Thyroid gland (tissue), 4 donors: ENCODE measurements around the gene KLHL11.

Experiments used
- POLR2A ChIP-seq, 2 donors: fragments of 450-650 bp; IDR thresholded peaks; one replicate each; pipeline ENCODE4 v1.6.1; 2017; ENCODE audit warnings: antibody characterized with exemption in 2 of 2, mild to moderate bottlenecking in 2 of 2, moderate library complexity in 1 of 2
- TF ChIP-seq, protein P1 (sequence below), 6 experiments: fragments of 200-600 bp in 3 of 6; fragments of 450-650 bp in 3 of 6; sonication (generic) in 3 of 6; IDR thresholded peaks; one replicate each; pipeline ENCODE4 v1.5.1; 2016 to 2019; ENCODE audit warnings: antibody characterized with exemption in 6 of 6, mild to moderate bottlenecking in 2 of 6, inconsistent platforms in 1 of 6, moderate library complexity in 1 of 6

DNA sequence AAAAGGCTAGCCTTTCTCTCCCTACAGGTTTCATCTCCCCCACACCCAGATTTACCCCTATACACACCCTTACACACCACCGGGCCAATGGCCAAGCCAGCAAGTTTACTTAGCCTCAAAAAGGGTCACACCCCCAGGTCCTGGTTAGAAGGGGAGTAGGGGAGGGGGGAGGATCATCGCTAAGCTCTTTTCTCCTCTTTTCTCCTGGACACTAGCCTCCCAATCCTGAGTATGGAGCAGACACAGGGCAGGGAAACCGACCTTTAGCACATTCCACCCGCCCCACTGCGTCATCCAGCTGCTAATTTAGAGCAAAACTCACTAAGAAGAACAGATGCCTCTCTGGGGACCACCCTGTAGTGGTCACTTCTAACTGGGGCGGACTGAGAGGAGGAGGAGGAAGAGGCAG, 49.1 kb upstream of the KLHL11 start:
- TF ChIP-seq, protein P1, sequence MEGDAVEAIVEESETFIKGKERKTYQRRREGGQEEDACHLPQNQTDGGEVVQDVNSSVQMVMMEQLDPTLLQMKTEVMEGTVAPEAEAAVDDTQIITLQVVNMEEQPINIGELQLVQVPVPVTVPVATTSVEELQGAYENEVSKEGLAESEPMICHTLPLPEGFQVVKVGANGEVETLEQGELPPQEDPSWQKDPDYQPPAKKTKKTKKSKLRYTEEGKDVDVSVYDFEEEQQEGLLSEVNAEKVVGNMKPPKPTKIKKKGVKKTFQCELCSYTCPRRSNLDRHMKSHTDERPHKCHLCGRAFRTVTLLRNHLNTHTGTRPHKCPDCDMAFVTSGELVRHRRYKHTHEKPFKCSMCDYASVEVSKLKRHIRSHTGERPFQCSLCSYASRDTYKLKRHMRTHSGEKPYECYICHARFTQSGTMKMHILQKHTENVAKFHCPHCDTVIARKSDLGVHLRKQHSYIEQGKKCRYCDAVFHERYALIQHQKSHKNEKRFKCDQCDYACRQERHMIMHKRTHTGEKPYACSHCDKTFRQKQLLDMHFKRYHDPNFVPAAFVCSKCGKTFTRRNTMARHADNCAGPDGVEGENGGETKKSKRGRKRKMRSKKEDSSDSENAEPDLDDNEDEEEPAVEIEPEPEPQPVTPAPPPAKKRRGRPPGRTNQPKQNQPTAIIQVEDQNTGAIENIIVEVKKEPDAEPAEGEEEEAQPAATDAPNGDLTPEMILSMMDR (IDR thresholded peaks at IDR 0.05) = no peak
- no peak for TF ChIP-seq POLR2A (IDR thresholded peaks at IDR 0.05)
